Liver (tissue), 9 donors: Measurements from ENCODE around the gene MLKL. TPM values are rescaled to one million over a fixed set of nuclear protein-coding genes. Genes with fewer than 3 reads are reported as not detected.
"Not testable (repeated sequence)": the region's sequence is repeated elsewhere in the genome, so short reads cannot be mapped to it uniquely, and the experiment has no call there.

Experiments used
- DNase-seq: peaks from one replicate; pipeline ENCODE4 v3.0.0-alpha.2; 2017; ENCODE audit warnings: low spot score
- H3K27ac ChIP-seq, 2 donors: one replicate each; pipeline ENCODE4 v1.7.0; 2013; ENCODE audit warnings: inconsistent platforms in 2 of 2, low read length in 2 of 2, control low read depth in 1 of 2, low read depth in 1 of 2, mild to moderate bottlenecking in 1 of 2
- H3K27me3 ChIP-seq, 4 donors: one replicate each; pipeline versions ENCODE4 v1.6.1 to v1.7.0; 2013; ENCODE audit warnings: low read length in 3 of 4, inconsistent platforms in 1 of 4, mild to moderate bottlenecking in 1 of 4, moderate library complexity in 1 of 4; ENCODE audit not compliant: control insufficient read depth in 4 of 4, insufficient read depth in 4 of 4
- H3K36me3 ChIP-seq, 4 donors: one replicate each; pipeline versions ENCODE4 v1.6.1 to v1.7.0; 2013; ENCODE audit warnings: low read length in 3 of 4, mild to moderate bottlenecking in 3 of 4, low read depth in 1 of 4, moderate library complexity in 1 of 4; ENCODE audit not compliant: control insufficient read depth in 4 of 4, insufficient read depth in 3 of 4
- H3K4me1 ChIP-seq, 4 donors: one replicate each; pipeline versions ENCODE4 v1.6.1 to v1.7.0; 2013; ENCODE audit warnings: low read length in 3 of 4, mild to moderate bottlenecking in 3 of 4, moderate library complexity in 1 of 4; ENCODE audit not compliant: control insufficient read depth in 4 of 4, insufficient read depth in 4 of 4
- H3K4me3 ChIP-seq, 3 donors: one replicate each; pipeline versions ENCODE4 v1.6.1 to v1.7.0; 2013; ENCODE audit warnings: low read length in 3 of 3, control low read depth in 1 of 3, low read depth in 1 of 3, mild to moderate bottlenecking in 1 of 3
- H3K9ac ChIP-seq, 2 donors: one replicate each; pipeline ENCODE4 v1.7.0; 2013; ENCODE audit warnings: low read length in 2 of 2, mild to moderate bottlenecking in 2 of 2, moderate library complexity in 2 of 2, control low read depth in 1 of 2, low read depth in 1 of 2
- H3K9me3 ChIP-seq, 4 donors: one replicate each; pipeline versions ENCODE4 v1.6.1 to v1.7.0; 2013; ENCODE audit warnings: low read length in 3 of 4; ENCODE audit not compliant: control insufficient read depth in 4 of 4
- ATF3 ChIP-seq: IDR thresholded peaks from 2 replicates; pipeline ENCODE4 v1.6.1; 2016; ENCODE audit warnings: antibody characterized with exemption
- CTCF ChIP-seq: fragments of 150-350 bp; IDR thresholded peaks from 2 replicates; pipeline ENCODE4 v1.5.1; 2017; ENCODE audit warnings: improper control_type of control experiment, low read depth, low read length; ENCODE audit not compliant: missing input control
- EGR1 ChIP-seq, 2 donors: IDR thresholded peaks; 2 replicates each; pipeline ENCODE4 v1.6.1; 2016 to 2018; ENCODE audit warnings: antibody characterized with exemption in 2 of 2, low read depth in 2 of 2
- FOXA1 ChIP-seq: IDR thresholded peaks from 2 replicates; pipeline ENCODE4 v1.6.1; 2016; ENCODE audit warnings: antibody characterized with exemption
- FOXA2 ChIP-seq: IDR thresholded peaks from 2 replicates; pipeline ENCODE4 v1.6.1; 2016; ENCODE audit warnings: antibody characterized with exemption
- GABPA ChIP-seq, 2 donors: IDR thresholded peaks in 1 of 2; conservative IDR thresholded peaks in 1 of 2; 2 replicates each; pipeline ENCODE4 v1.6.1; 2016; ENCODE audit warnings: antibody characterized with exemption in 2 of 2, mild to moderate bottlenecking in 1 of 2, moderate library complexity in 1 of 2
- HNF4A ChIP-seq, 2 donors: conservative IDR thresholded peaks; 2 replicates each; pipeline ENCODE4 v1.6.1; 2016; ENCODE audit warnings: antibody characterized with exemption in 2 of 2, mild to moderate bottlenecking in 2 of 2
- HNF4G ChIP-seq: IDR thresholded peaks from 2 replicates; pipeline ENCODE4 v1.6.1; 2016; ENCODE audit warnings: antibody characterized with exemption
- JUND ChIP-seq, 2 donors: IDR thresholded peaks; 2 replicates each; pipeline ENCODE4 v1.6.1; 2016; ENCODE audit warnings: antibody characterized with exemption in 2 of 2
- MAX ChIP-seq: IDR thresholded peaks from 2 replicates; pipeline ENCODE4 v1.6.1; 2016; ENCODE audit warnings: antibody characterized with exemption
- NR2F2 ChIP-seq: IDR thresholded peaks from 2 replicates; pipeline ENCODE4 v1.6.1; 2016; ENCODE audit warnings: antibody characterized with exemption
- RAD21 ChIP-seq, 2 donors: IDR thresholded peaks; 2 replicates each; pipeline ENCODE4 v1.6.1; 2016; ENCODE audit warnings: antibody characterized with exemption in 2 of 2, mild to moderate bottlenecking in 2 of 2
- REST ChIP-seq: IDR thresholded peaks from 2 replicates; pipeline ENCODE4 v1.6.1; 2016; ENCODE audit warnings: antibody characterized with exemption, mild to moderate bottlenecking
- RXRA ChIP-seq, 2 donors: IDR thresholded peaks; 2 replicates each; pipeline ENCODE4 v1.6.1; 2017 to 2018; ENCODE audit warnings: antibody characterized with exemption in 2 of 2, mild to moderate bottlenecking in 1 of 2
- SP1 ChIP-seq: IDR thresholded peaks from 2 replicates; pipeline ENCODE4 v1.6.1; 2018; ENCODE audit warnings: antibody characterized with exemption, mild to moderate bottlenecking
- YY1 ChIP-seq: IDR thresholded peaks from 2 replicates; pipeline ENCODE4 v1.6.1; 2016; ENCODE audit warnings: antibody characterized with exemption, mild to moderate bottlenecking
- ZBTB33 ChIP-seq: IDR thresholded peaks from 2 replicates; pipeline ENCODE4 v1.6.1; 2016; ENCODE audit warnings: antibody characterized with exemption
- WGBS: extraction: QIAGEN DNeasy Blood & Tissue Kit; methylation state at CpG from one replicate; pipeline ENCODE4 v1.1.7; 2013; 5-methylcytosine and 5-hydroxymethylcytosine counted together
- polyA plus RNA-seq, 2 donors: library from polyadenylated mRNA; stranded (reverse) in 1 of 2; unstranded in 1 of 2; fragments of 200-250 nt in 1 of 2; fragments of >200 nt in 1 of 2; fragmentation: Nextera tagmentation in 1 of 2; extraction: Ambion mirVana in 1 of 2; gene quantifications; one replicate each; pipeline versions ENCODE4 v1.2.1 to v1.2.3, GENCODE V29; 2013 to 2015
- total RNA-seq, 2 donors: library from RNA; depleted of rRNA; stranded (reverse); fragments of >200 nt; gene quantifications; one replicate each; pipeline ENCODE4 v1.2.3, GENCODE V29; 2014
- donor health status: healthy.
- donor health status: healthy.
- donor health status: healthy.
- donor health status: healthy.
- donor health status: healthy.

Gene MLKL
- total and polyA plus RNA-seq, 4 donors, result 2.5 to 7.6 (median 3.6) TPM

- TF ChIP-seq REST (no peak), ATF3 (no peak)
Measured at GRCh38 chr16:74654536-74655050, 46.1 kb downstream of the MLKL start (continued).

- H3K27ac ChIP-seq, H3K36me3 ChIP-seq, H3K4me3 ChIP-seq, H3K9me3 ChIP-seq, H3K27me3 ChIP-seq, DNase-seq, H3K9ac ChIP-seq: not testable (repeated sequence)
- peaks cover 0 to 10% (median 3%) of the 10 kb centered on the region in 4 donors for H3K4me1 ChIP-seq
- WGBS, result 99% methylated on average over 2 of the region's 2 CpGs
Measured at GRCh38 chr16:74652883-74653282, 47.8 kb downstream of the MLKL start.

- no peak for DNase-seq
- TF ChIP-seq YY1 (no peak), EGR1 (IDR thresholded peaks at IDR 0.05; ENCODE audit: low read depth in 2 of 2) (no peak), RXRA (IDR thresholded peaks at IDR 0.05) (no peak), RAD21 (IDR thresholded peaks at IDR 0.05) (no peak), CTCF (no peak), SP1 (no peak), ATF3 (no peak), FOXA1 (no peak), GABPA (IDR thresholded peaks at IDR 0.05 in 1 of 2, conservative IDR thresholded peaks at IDR 0.05 in 1 of 2) (no peak), HNF4G (no peak), MAX (no peak), JUND (IDR thresholded peaks at IDR 0.05) (no peak), NR2F2 (no peak), ZBTB33 (no peak), HNF4A (conservative IDR thresholded peaks at IDR 0.05) (no peak), REST (no peak), FOXA2 (no peak)
- peaks cover 0 to 9% (median under 1%) of the 10 kb centered on the region in 4 donors for H3K36me3 ChIP-seq
- H3K9ac ChIP-seq, result no peak overlapping the region
- peaks cover 0 to 10% (median 3%) of the 10 kb centered on the region in 4 donors for H3K4me1 ChIP-seq
- no peaks in the 10 kb centered on the region for H3K9me3 ChIP-seq
- no peak overlapping the region for H3K4me3 ChIP-seq
- no peak overlapping the region for H3K27ac ChIP-seq
- H3K27me3 ChIP-seq, result no peaks in the 10 kb centered on the region
- 42% methylated on average over 1 of the region's 1 CpG for WGBS
Measured at GRCh38 chr16:74652249-74652648, 48.4 kb downstream of the MLKL start.
